HG02884 (cell line): ENCODE data around the gene HMGXB3.
"Not testable (repeated sequence)": the region's sequence is repeated elsewhere in the genome, so short reads cannot be mapped to it uniquely, and the experiment has no call there.

ENCODE experiments used
- ATAC-seq: cut with Tn5 transposase; IDR thresholded peaks from one replicate; pipeline ENCODE4 v1.9.1; 2021; ENCODE audit warnings: mild to moderate bottlenecking, moderate library complexity; ENCODE audit not compliant: unreplicated experiment

The HMGXB3 gene

DNA sequence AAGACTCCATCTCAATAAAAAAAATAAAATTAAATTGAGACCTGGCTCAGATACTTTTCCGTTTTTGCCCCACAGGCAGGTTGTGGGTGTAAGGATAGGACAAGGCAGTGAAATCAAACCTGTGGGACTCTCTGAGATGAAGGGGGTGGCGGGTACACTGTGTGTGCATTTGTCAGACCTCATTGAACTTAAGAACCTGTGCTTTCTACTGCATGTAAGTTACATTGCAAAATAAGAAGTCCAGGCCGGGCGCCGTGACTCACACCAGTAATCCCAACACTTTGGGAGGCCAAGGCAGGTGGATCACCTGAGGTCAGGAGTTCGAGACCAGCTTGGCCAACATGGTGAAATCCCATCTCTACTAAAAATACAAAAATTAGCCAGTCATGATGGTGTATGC, 84.2 kb downstream of the HMGXB3 start:
- not testable (repeated sequence) for ATAC-seq

GRCh38 chr5:150085191-150085912, 84.8 kb downstream of the HMGXB3 start:
- no peak for ATAC-seq

GRCh38 chr5:150085950-150086715, 85.6 kb downstream of the HMGXB3 start, which contains the start of gene CSF1R:
CSF1R (minus strand) TSS chr5:150086554; CDS start chr5:150086427, 127 bp downstream.
- no peak for ATAC-seq

DNA sequence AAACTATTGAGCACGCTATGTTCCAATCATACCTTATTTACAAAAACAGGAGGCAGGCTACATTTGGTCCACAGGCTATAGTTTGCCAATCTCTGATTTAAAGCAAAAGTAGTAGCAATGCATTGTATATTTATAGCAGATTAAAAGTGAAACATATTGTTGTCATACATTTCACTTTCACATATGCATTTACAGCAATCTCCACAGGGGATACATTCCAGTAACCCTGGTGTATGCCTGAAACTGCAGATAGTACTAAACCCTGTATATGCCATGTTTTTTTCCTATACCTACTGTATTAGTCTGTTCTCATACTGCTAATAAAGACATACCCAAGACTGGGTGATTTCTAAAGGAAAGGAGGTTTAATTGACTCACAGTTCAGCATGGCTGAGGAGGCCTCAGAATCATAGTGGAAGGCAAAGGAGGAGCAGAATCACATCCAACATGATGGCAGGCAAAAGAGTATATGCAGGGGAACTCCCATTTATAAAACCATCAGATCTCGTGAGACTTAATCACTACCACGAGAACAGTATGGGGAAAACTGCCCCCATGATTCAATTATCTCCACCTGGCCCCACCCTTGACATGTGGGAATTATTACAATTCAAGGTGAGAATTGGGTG, 91.7 kb downstream of the HMGXB3 start:
- no peak for ATAC-seq

GRCh38 chr5:150097152-150097551, 96.6 kb downstream of the HMGXB3 start:
- no peak for ATAC-seq

DNA sequence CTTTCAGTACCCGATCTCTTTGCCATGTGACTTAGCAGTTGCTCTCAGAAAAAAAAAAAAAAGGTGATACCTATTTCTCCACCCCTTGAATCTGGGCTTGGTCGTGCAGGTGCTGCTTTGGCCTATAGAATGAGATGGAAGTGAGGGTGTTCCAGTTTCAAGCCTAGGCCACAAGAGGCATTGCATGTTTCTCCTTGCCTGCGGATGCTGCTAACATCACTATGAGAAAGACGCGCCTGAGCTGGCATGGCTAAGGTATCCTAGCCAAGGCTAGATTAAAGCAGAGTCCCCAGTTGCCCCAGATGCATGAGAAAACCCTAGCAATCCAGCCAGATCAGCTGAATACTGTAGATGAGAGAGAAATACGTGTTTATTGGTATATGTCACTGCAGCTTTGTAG, 100.5 kb downstream of the HMGXB3 start:
- ATAC-seq = no peak
